CD4-positive, alpha-beta T cell treated with Interleukin-12 subunit alpha and Interleukin-12 subunit beta, for 1 hour (primary cell): ENCODE results near the gene PIRT.
A peak's percentile ranks its signal among the peaks of the same experiment; 100 is the strongest.
"Not testable (repeated sequence)": the region's sequence is repeated elsewhere in the genome, so short reads cannot be mapped to it uniquely, and the experiment has no call there.

ENCODE experiments used
- DNase-seq: peaks from one replicate; pipeline ENCODE4 v3.0.0-alpha.2; 2020

Gene PIRT

DNA sequence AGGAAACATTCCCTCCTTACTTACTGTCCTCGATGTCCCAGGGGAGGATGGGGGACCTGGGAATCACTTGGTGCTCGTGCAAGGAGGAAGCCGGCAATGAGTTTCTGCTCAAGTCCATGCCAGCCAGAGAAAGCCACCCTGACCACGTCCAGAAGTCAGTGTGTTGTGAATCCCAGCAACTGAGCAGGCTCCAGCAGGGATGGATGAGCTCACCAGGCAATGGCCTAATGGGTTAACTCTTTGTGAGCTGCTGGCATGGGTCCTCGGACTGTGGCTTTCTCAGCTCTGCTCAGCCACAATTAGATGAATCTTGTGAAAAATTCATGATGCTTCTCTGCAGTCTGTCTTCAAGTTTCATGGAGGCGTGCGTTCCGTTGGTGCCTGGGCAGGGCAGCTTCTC, at the start of gene PIRT:
Gene PIRT, minus strand, starts transcription at position 167 of the 400 bp plus-strand sequence. CDS start 12,442 bp downstream, outside the sequence.
- no peak for DNase-seq

DNA sequence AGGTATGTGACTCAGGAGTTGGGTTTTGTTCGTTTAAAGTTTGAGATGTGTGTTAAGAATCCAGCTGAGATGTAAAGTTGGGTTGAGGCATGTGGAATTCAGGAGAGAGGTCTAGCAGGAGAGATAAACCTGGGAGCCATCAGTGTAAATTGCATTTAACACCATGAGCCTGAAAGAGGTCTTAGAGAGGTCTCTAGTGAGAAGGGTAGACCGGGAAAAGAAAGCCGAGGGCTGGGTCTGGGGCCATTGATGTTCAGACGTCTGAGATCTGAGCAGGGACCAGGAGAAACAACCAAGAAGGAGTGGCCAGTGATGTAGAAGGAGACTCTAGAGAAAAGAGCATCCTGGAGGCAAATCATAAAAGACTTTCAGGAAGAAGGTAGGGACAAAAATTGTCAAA, 44.1 kb upstream of the PIRT start:
- DNase-seq, result no peak

- DNase-seq, result no peak
Measured at GRCh38 chr17:10879190-10879836, 41.4 kb upstream of the PIRT start.

DNA sequence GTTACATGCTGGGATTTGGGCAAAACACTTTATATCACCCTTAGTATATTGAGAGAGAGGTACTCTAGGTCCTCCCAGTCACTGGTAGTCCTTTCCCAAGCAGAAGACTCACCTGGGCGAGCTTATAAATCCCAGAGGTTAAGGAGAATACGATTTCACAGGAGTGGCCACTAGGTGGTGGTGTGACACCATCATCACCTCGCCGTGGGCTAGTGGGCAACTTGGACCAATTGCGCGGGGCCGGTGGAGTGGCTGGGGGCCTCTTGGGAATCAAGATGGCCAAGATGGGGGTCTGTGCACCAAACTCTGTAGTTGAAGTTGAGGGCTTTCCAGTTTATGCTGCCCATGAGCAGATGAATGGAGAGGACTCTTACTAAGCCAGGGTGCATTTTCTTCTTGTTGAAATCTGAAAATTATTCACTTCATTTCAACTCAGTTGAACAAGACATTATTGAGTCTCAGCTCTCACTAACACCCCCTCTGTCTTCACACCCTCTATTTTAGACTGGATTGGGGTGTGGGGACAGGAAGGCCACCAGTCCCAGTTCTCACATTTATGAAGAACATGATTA, 38.2 kb upstream of the PIRT start:
- no peak for DNase-seq

- DNase-seq, result no peak
Measured at GRCh38 chr17:10875430-10875851, 37.6 kb upstream of the PIRT start.

DNA sequence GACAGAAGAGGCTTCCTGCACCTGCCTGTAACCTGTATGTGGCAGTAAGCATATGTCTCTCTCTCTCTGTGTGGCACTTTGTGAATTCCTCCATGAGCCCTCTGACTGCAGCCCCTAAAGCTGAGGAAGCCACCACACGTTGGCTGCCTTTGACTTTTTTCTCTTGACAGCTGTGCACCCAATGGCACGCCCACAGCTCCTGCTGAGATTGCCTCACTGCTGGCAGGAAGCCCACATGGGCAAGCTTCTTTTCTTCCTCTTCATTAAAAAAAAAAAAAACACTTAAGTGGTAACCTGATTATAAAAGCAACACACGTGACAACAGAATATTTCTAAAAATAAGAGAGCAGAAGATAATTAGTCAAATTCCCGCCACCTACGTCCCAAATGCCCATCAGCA, 34.0 kb upstream of the PIRT start:
- DNase-seq, result no peak

- no peak for DNase-seq
Measured at GRCh38 chr17:10870336-10871050, 32.6 kb upstream of the PIRT start.

DNA sequence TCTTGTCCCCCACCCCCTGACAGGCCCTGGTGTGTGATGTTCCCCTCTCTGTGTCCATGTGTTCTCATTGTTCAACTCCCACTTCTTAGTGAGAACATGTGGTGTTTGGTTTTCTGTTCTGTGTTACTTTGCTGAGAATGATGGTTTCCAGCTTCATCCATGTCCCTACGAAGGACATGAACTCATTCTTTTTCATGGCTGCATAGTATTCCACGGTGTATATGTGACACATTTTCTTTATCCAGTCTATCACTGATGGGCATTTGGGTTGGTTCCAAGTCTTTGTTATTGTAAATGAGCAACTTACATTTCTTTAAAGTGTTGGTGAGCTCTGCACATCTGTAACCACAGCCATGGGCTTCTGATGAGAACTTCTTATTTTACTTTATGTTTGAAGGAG, 30.9 kb upstream of the PIRT start:
- DNase-seq, result not testable (repeated sequence)

- no peak for DNase-seq
Measured at GRCh38 chr17:10859051-10859450, 21.2 kb upstream of the PIRT start.

- no peak for DNase-seq
Measured at GRCh38 chr17:10857976-10858375, 20.1 kb upstream of the PIRT start.

DNA sequence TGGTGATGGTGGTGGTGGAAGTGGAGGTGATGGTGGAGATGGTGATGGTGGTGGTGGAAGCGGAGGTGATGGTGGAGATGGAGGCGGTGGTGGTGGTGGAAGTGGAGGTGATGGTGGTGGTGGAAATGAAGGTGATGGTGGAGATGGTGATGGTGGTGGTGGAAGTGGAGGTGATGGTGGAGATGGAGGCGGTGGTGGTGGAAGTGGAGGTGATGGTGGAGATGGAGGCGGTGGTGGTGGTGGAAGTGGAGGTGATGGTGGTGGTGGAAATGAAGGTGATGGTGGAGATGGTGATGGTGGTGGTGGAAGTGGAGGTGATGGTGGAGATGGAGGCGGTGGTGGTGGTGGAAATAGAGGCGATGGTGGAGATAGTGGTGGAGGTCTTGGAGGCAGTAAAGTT, 8.7 kb upstream of the PIRT start:
- not testable (repeated sequence) for DNase-seq

- DNase-seq, result no peak
Measured at GRCh38 chr17:10845388-10845751, 7.5 kb upstream of the PIRT start.

- DNase-seq, result peak; percentile 72
Measured at GRCh38 chr17:10844621-10845387, 6.9 kb upstream of the PIRT start.

DNA sequence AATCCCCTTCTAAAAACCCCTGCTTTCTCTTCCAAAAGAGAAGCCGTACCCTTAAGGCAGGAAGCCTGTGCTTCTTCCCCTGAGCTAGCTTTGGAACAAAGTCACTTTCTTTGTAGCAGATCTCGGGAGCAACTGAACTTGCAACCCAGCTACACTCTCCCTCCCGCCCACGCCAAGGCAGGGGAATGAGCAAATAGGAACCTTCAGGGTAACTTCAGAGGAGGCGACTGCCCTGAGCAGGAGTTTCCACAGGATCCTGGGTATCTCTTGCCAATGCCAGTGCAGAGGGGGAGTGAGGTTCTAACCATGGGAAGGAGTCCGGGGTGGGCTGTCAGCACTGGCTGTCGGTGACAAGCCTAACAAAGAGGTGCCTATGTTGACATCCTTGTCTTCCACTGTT, 5.9 kb upstream of the PIRT start:
- no peak for DNase-seq

DNA sequence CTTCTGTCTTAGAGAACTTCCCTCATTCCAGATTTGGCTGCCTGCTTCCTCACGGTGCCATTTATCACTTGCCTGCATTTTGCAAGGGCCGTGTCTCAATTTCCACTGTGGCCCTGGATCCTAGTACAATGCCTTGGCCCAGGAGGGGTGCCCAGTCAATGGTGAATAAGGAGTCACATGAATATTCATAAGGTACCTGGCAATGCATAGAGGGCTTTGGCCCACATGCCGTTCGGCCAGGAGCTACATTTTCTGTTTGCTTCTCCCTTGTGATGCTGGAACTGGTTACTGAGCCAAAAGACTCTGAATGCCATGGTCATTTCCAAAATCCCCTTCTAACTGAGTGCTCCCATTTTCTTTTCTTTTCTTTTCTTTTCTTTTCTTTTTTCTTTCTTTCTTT, 4.8 kb upstream of the PIRT start:
- DNase-seq, result no peak

- no peak for DNase-seq
Measured at GRCh38 chr17:10838682-10839081, 795 bp upstream of the PIRT start.

DNA sequence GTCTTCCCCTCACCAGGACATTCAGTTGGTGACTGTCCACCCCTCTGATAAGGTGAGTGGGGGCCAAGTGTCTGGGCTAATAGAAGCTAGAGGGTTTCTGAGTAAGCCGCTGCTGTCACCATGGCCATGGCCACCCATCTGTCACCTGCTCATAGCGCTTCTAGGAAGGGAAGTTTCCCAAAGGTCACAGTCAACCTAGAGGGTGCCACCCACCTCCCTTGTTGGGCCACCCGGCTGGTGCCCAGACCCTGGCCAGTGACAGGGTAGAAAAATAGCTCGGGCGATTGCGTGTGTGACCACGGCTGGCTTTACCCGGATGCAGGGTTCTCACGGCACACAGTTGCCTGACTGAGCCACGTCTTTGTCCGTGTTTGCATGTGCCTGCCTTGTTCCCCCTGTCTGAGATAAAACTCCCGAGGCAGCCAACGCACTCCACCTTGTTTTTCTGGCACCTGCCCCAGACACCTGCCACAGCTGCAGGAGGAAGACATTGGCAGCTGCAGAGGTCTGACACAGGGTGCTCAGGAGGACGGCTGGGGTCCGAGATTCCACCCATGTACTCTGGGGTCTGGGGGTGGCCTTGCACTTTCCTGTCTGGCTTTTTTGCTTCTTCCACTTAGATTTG, 809 bp downstream of the PIRT start:
- no peak for DNase-seq

- DNase-seq, result no peak
Measured at GRCh38 chr17:10836145-10836544, 1.7 kb downstream of the PIRT start.

- DNase-seq, result no peak
Measured at GRCh38 chr17:10831696-10832095, 6.2 kb downstream of the PIRT start.

GRCh38 chr17:10827898-10828552, 9.9 kb downstream of the PIRT start:
- no peak for DNase-seq

- no peak for DNase-seq
Measured at GRCh38 chr17:10824874-10825273, 13.0 kb downstream of the PIRT start.

DNA sequence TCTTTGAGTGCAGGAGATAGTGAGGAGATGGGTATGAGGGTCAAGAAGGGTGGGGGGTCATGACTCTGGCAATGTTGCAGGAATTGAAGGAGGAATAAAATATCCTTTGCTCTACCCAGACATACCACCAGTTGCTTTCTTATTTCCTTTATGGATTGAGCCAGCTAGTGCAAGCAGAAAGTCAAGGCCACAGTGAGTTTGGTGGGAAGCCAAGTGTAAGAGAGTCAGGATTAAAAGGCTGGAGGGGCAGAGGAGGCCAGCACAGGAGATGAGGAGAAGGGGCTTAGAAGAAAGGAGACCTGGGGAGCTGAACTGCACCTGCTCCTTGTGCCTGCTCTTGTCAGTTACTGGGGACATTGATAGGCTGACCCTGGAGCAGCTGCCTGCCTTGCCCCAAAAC, 16.1 kb downstream of the PIRT start:
- no peak for DNase-seq

GRCh38 chr17:10821054-10821453, 16.8 kb downstream of the PIRT start:
- DNase-seq, result no peak
